NK-92 (cell line): ENCODE measurements around the gene AGXT2.
"Not testable (repeated sequence)": the region's sequence is repeated elsewhere in the genome, so short reads cannot be mapped to it uniquely, and the experiment has no call there.

ENCODE experiments used
- DNase-seq: peaks from one replicate; lab custom pipeline; 2025; ENCODE audit not compliant: unreplicated experiment; lab: John Stamatoyannopoulos, UW

Gene AGXT2

GRCh38 chr5:34976347-34976746, 71.4 kb downstream of the AGXT2 start:
- no peak for DNase-seq

GRCh38 chr5:34971655-34972054, 76.1 kb downstream of the AGXT2 start:
- DNase-seq = not testable (repeated sequence)

DNA sequence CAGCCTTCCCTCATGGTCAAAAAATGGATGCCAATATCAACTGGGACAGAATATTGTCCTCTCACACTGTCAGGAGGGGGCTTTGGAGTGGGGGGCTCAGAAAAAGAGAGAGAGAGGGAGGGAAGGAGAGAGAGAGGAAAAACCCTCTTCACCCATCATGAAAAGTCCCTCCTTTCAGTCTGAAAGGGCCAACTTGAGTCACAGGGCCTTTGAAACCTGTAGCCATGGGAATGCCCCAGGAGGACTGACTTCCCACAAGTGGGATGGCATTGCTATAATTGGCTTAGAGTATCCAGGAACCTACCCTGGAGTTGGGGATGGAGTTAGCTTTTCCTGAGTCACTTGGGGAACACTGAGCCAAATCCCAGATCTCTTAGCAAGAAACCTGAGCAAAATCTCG, 77.2 kb downstream of the AGXT2 start:
- no peak for DNase-seq

DNA sequence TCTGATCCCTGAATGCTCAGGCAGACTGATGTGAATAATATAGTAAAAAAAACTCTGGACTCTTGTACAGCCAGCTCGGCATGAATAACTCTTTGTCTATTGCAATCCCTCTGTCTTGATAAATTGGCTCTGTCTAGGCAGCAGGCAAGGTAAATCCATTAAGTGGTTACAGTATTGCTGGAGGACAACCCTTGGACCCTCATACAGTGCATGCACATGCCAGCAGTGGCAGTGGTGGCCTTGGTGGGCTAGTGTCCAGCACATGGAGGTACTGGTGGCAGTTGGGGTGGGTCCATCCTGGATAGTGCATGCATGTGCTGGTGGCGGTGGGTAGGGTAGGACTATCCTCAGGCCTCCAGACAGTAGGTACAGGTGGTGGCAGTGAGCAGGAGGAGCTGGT, 79.5 kb downstream of the AGXT2 start:
- no peak for DNase-seq

- no peak for DNase-seq
These were observed 80.2 kb downstream of the AGXT2 start for GRCh38 chr5:34967540-34967939.

GRCh38 chr5:34959323-34959722, 88.4 kb downstream of the AGXT2 start:
- DNase-seq = no peak

DNA sequence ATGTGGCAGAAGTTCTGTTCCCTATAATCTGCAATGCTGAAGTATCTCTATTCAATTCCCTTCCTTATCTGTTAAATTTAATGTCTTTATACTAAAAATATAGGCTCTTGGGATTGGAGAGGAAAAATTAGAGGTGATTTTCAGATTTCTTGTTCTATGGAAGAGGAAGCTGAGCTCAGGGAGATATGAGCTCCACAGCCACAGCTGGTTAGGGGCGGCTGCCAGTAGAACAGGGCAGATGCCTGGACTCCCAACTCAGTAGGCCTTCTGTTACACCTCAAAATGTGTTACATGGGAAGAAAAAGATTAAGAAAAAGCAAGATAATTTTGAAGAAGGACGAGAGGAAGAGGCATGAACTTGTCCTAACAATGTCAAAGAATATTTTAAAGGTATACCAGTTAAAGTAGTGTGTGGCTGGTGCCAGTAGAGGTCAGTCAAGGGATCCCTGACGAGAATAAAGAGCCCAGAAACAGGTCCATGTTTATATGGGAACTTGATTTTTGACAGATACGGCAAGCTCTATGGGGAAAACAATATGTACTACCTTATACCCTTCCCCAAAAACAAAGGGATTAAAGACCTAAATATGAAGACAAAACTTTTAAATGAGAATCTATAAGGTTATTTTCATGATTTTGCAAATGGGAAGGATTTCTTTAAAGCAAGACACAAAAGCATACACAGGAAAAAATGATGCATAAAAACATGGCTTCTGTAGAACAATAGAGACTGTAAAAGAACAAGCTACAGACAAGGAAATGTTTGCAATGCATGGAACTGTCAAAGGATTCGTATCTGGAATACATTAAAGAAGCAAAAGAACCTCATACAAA, 89.7 kb downstream of the AGXT2 start:
- DNase-seq = no peak

DNA sequence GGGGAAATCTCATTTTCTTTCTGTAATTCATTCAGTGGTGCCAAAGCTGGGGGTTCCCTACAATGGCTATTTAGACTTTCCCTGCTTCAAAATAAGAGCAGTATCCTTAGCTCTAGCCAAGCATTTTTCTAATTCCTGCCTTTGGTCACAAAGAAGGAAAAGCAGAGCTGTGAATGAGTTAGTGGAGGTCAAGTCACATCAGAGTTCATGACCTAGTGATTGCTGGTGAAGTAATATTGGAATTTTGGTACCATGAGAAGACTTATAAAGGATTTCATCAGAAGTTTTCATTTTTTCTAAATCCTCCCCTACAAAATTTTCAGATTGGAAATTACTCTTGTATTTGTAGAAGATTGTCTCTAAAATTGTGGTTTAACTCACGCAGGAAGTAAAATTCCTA, 90.4 kb downstream of the AGXT2 start:
- no peak for DNase-seq
